ENCODE data around the gene MAP3K14.
"Not testable (repeated sequence)": the region's sequence is repeated elsewhere in the genome, so short reads cannot be mapped to it uniquely, and the experiment has no call there.

MAP3K14 gene

DNA sequence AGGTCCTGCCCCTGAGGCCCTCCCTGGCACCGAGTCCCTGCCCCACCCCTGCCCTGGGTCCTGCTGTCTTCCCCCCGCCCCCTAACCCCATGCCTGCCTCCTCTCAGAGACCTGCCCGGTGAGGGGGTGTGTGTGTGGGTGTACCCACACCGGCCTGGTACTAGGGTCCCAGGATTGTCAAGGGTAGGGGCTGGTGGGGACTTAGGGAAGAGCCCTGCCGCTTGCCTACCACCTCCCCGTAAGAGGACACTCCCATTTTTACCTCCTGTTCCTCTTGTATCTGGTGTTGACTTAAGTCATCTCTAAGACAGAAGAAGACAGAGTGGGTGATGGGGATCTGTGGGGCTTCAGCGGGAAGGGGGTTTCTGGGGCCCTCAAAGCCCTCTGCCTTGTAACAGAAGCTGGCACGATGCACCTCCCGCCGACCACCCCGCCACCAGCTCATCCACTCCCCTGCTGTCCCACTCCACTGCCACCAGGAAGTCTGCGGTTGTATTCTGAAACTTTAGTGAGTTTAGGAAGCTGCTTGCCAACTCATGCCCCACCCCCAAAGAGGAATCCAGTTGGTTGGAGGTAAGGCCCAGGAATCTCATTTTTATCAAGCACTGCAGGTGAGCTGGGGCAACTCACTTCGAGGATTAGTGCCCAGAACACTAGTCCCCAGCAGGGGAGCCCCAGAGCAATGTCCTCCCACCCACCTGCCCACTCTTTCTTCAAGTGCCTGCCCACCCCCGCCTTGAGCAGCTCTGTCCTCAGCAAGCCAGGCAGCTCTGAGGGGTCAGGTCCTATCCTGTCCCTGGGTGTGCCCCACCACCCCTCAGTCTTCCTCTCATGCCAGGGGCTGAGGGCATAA, 60.5 kb downstream of the MAP3K14 start:
- Histone ChIP-seq H3K4me2 (ENCODE audit: low read depth, low read length, poor library complexity, severe bottlenecking) (no peak overlapping the region), H3K9ac (ENCODE audit: low read length) (no peak overlapping the region)

DNA sequence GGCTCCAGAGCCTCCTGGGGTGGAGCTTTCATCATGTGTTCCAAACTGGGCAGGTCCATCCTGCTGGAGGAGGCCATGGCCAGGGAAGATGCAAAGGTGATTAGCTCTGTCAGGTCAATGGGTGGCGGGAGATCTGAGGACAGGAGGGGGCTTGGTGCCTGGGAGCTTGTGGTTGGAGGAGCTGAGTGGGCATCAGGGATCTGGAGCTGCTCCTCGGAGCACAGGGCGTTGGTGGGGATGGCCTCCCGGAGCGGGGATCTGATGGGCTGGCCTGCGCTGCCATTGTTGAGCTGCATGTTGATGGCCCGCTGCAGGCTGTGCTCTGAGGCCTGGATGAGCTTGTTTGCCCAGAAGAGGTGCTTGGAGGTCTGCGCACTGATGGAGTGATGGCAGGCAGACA, 61.5 kb downstream of the MAP3K14 start:
- Histone ChIP-seq H3K9ac (ENCODE audit: low read length) (no peak overlapping the region), H3K9me3 (ENCODE audit: insufficient read depth, low read length) (no peaks in the 10 kb centered on the region), H3K4me3 (ENCODE audit: insufficient read depth, low read length, poor library complexity, severe bottlenecking) (no peak overlapping the region), H3F3A (ENCODE audit: insufficient read depth) (no peaks in the 10 kb centered on the region), H2AFZ (ENCODE audit: low read depth, low read length, severe bottlenecking) (no peak overlapping the region), H3K27me3 (ENCODE audit: low read length) (no peaks in the 10 kb centered on the region), H4K20me1 (ENCODE audit: low read depth, low read length) (no peaks in the 10 kb centered on the region), H3K36me3 (ENCODE audit: low read length) (no peaks in the 10 kb centered on the region), H3K4me2 (ENCODE audit: low read depth, low read length, poor library complexity, severe bottlenecking) (no peak overlapping the region), H3K27ac (ENCODE audit: low read depth, low read length) (no peak overlapping the region), H3K9me2 (replicated peaks; ENCODE audit: insufficient read depth, low read length) (no peaks in the 10 kb centered on the region), H3K79me2 (ENCODE audit: insufficient read depth, low read length) (no peaks in the 10 kb centered on the region)
- TF ChIP-seq EZH2phosphoT487 (conservative IDR thresholded peaks at IDR 0.05; ENCODE audit: low read length), result no peak
- TF ChIP-seq, protein P1, sequence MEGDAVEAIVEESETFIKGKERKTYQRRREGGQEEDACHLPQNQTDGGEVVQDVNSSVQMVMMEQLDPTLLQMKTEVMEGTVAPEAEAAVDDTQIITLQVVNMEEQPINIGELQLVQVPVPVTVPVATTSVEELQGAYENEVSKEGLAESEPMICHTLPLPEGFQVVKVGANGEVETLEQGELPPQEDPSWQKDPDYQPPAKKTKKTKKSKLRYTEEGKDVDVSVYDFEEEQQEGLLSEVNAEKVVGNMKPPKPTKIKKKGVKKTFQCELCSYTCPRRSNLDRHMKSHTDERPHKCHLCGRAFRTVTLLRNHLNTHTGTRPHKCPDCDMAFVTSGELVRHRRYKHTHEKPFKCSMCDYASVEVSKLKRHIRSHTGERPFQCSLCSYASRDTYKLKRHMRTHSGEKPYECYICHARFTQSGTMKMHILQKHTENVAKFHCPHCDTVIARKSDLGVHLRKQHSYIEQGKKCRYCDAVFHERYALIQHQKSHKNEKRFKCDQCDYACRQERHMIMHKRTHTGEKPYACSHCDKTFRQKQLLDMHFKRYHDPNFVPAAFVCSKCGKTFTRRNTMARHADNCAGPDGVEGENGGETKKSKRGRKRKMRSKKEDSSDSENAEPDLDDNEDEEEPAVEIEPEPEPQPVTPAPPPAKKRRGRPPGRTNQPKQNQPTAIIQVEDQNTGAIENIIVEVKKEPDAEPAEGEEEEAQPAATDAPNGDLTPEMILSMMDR (IDR thresholded peaks at IDR 0.05; ENCODE audit: insufficient read depth, low read length, poor library complexity, severe bottlenecking), result no peak

More for the DNA sequence above, 60.5 kb downstream of the MAP3K14 start:
- no peak overlapping the region for H3K27ac ChIP-seq (ENCODE audit: low read depth, low read length)
- H3K9me3 ChIP-seq (ENCODE audit: insufficient read depth, low read length), result no peaks in the 10 kb centered on the region
- no peaks in the 10 kb centered on the region for H3K27me3 ChIP-seq (ENCODE audit: low read length)
- no peaks in the 10 kb centered on the region for H3F3A ChIP-seq (ENCODE audit: insufficient read depth)
- H3K4me3 ChIP-seq (ENCODE audit: insufficient read depth, low read length, poor library complexity, severe bottlenecking), result no peak overlapping the region
- H2AFZ ChIP-seq (ENCODE audit: low read depth, low read length, severe bottlenecking), result no peak overlapping the region
- H4K20me1 ChIP-seq (ENCODE audit: low read depth, low read length), result no peaks in the 10 kb centered on the region
- no peaks in the 10 kb centered on the region for H3K79me2 ChIP-seq (ENCODE audit: insufficient read depth, low read length)
- H3K9me2 ChIP-seq (replicated peaks; ENCODE audit: insufficient read depth, low read length), result no peaks in the 10 kb centered on the region
- no peaks in the 10 kb centered on the region for H3K36me3 ChIP-seq (ENCODE audit: low read length)
- no peak for TF ChIP-seq EZH2phosphoT487 (conservative IDR thresholded peaks at IDR 0.05; ENCODE audit: low read length)
- TF ChIP-seq, protein P1 (IDR thresholded peaks at IDR 0.05; ENCODE audit: insufficient read depth, low read length, poor library complexity, severe bottlenecking), result no peak

DNA sequence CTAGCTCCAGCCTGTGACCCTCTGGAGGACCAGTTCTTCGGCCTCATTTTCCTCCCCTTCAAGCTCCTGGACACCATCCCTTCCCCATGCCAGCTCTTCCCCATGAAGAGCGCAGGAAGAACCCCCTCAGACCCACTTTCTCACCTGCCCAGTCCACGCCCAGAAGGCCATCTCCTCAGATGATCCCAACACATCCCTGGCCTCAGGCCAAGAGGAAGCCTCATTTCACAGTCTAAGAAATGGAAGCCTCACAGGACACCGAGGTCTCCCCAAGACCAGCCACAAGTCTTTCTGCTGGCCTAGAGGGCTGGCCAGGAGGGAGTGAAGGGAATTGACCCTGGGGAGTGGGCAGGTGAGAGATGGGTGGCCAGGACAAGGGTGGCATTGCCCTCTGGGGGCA, 62.9 kb downstream of the MAP3K14 start:
- Histone ChIP-seq H3K27ac (ENCODE audit: low read depth, low read length) (no peak overlapping the region), H3K9me3 (ENCODE audit: insufficient read depth, low read length) (no peaks in the 10 kb centered on the region), H3K9me2 (replicated peaks; ENCODE audit: insufficient read depth, low read length) (no peaks in the 10 kb centered on the region), H3K36me3 (ENCODE audit: low read length) (no peaks in the 10 kb centered on the region), H3K27me3 (ENCODE audit: low read length) (no peaks in the 10 kb centered on the region), H3K79me2 (ENCODE audit: insufficient read depth, low read length) (peaks cover 3% of the 10 kb centered on the region; the same call in 1 of the 2 replicates), H3K9ac (ENCODE audit: low read length) (no peak overlapping the region), H2AFZ (ENCODE audit: low read depth, low read length, severe bottlenecking) (no peak overlapping the region), H4K20me1 (ENCODE audit: low read depth, low read length) (no peaks in the 10 kb centered on the region), H3K4me3 (ENCODE audit: insufficient read depth, low read length, poor library complexity, severe bottlenecking) (no peak overlapping the region), H3K4me2 (ENCODE audit: low read depth, low read length, poor library complexity, severe bottlenecking) (no peak overlapping the region), H3F3A (ENCODE audit: insufficient read depth) (no peaks in the 10 kb centered on the region)
- TF ChIP-seq, protein P1 (IDR thresholded peaks at IDR 0.05; ENCODE audit: insufficient read depth, low read length, poor library complexity, severe bottlenecking), result no peak
- TF ChIP-seq EZH2phosphoT487 (conservative IDR thresholded peaks at IDR 0.05; ENCODE audit: low read length), result no peak

DNA sequence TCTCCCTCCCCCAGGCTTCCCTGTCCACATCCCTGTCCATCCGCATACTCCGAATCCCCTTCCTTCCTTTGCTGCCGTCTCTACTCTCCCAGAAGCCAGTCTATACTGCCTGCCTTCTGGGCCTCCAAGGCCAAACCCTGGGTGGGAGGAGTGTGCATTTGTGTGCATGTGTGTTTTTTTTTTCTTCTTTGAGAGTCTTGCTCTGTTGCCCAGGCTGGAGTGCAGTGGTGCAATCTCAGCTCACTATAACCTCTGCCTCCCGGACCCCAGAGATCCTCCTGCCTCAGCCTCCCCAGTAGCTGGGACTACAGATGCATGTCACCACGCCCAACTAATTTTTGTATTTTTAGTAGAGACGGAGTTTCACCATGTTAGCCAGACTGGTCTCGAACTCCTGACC, 63.6 kb downstream of the MAP3K14 start:
- not testable (repeated sequence) for H2AFZ ChIP-seq (ENCODE audit: low read depth, low read length, severe bottlenecking); H3K4me2 ChIP-seq (ENCODE audit: low read depth, low read length, poor library complexity, severe bottlenecking); H3K9me3 ChIP-seq (ENCODE audit: insufficient read depth, low read length); H3K9me2 ChIP-seq (replicated peaks; ENCODE audit: insufficient read depth, low read length); H3K4me3 ChIP-seq (ENCODE audit: insufficient read depth, low read length, poor library complexity, severe bottlenecking); H3K79me2 ChIP-seq (ENCODE audit: insufficient read depth, low read length); H3F3A ChIP-seq (ENCODE audit: insufficient read depth); H3K36me3 ChIP-seq (ENCODE audit: low read length); H4K20me1 ChIP-seq (ENCODE audit: low read depth, low read length); H3K27me3 ChIP-seq (ENCODE audit: low read length); H3K27ac ChIP-seq (ENCODE audit: low read depth, low read length); H3K9ac ChIP-seq (ENCODE audit: low read length)
